HepG2 (cell line): ENCODE results near the gene EFNA3. TPM values are rescaled to one million over a fixed set of nuclear protein-coding genes. Genes with fewer than 3 reads are reported as not detected.

ENCODE experiments used
- HMGXB4 ChIP-seq, 2 experiments: sonication (generic) in 1 of 2; formaldehyde crosslinking in 1 of 2; IDR thresholded peaks; 2 replicates each; pipeline versions ENCODE4 v1.4.0 to v1.6.1; 2018 to 2020; ENCODE audit warnings: missing genetic modification reagents in 2 of 2, borderline replicate concordance in 1 of 2, low read depth in 1 of 2, mild to moderate bottlenecking in 1 of 2, missing biosample characterization in 1 of 2
- HNRNPLL ChIP-seq: fragments of 200-400 bp; formaldehyde crosslinking; IDR thresholded peaks from 2 replicates; pipeline ENCODE4 v1.6.1; 2017; ENCODE audit warnings: mild to moderate bottlenecking, low read depth, low read length; ENCODE audit not compliant: poor library complexity, severe bottlenecking
- ZC3H13 ChIP-seq: sonication (generic); formaldehyde crosslinking; IDR thresholded peaks from 2 replicates; pipeline ENCODE4 v1.8.1; 2023; ENCODE audit warnings: mild to moderate bottlenecking, missing genetic modification reagents, moderate library complexity
- ZNF687 ChIP-seq: sonication (generic); formaldehyde crosslinking; IDR thresholded peaks from 2 replicates; pipeline ENCODE4 v1.5.1; 2020; ENCODE audit warnings: mild to moderate bottlenecking, missing genetic modification reagents, moderate library complexity
- polyA plus RNA-seq, 8 experiments: library from polyadenylated mRNA; depleted of rRNA in 3 of 8; stranded (reverse) in 7 of 8; unstranded in 1 of 8; fragments of >200 nt; fragmentation: Illumina TruSeq in 4 of 8; extraction: Trizol in 4 of 8; gene quantifications; 2 replicates each; pipeline versions ENCODE4 v1.2.1 to v1.2.3, GENCODE V29; 2011 to 2016; ENCODE audit warnings: low read depth in 4 of 8, missing spikeins in 1 of 8, mixed read lengths in 1 of 8; ENCODE audit not compliant: insufficient read depth in 1 of 8
- total RNA-seq, 5 experiments: library from RNA; depleted of rRNA; stranded (reverse); fragments of >200 nt; fragmentation: Illumina TruSeq; extraction: Trizol; gene quantifications; 2 replicates each; pipeline ENCODE4 v1.2.3, GENCODE V29; 2016; ENCODE audit warnings: low read depth in 1 of 5

Gene EFNA3
- total and polyA plus RNA-seq, 2 of the 13 experiments (the other 11 are each of a cell fraction or from before 2014, with no cell fraction given): 1.0 to 5.7 TPM

GRCh38 chr1:155082301-155083051 lies 3.8 kb downstream of the EFNA3 start (continued):
- TF ChIP-seq ZNF687 (peak; percentile 45), HMGXB4 (CRISPR knock-in tag; IDR thresholded peaks at IDR 0.05; ENCODE audit: borderline replicate concordance in 1 of 2, low read depth in 1 of 2) (no peak), ZC3H13 (CRISPR knock-in tag) (no peak), HNRNPLL (peak; percentile 21)
